GM18907 (cell line): ENCODE data around the gene CD47.

Source experiments
- ATAC-seq: cut with Tn5 transposase; IDR thresholded peaks from one replicate; pipeline ENCODE4 v1.9.1; 2021; ENCODE audit warnings: mild to moderate bottlenecking, moderate library complexity; ENCODE audit not compliant: unreplicated experiment

CD47 gene

DNA sequence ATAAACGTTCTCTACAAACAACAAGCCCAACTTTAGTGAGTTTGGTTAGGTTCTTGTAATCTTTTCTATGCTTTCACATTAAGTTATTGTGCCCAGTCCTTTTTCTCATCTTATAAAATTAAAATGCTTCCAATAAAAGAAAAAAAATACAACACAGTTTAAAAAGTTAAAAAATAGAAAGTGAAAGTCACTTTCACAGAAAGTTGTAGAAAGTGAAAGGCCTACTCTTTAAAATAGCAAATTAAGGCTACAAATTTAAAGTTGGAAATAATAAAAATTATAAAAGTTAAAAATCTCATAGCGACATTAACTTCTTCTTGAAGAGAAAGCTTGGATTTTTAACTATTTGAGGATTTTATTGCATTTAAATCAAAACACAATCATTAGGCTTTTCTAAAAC lies 35.9 kb downstream of the CD47 start:
- ATAC-seq = no peak

DNA sequence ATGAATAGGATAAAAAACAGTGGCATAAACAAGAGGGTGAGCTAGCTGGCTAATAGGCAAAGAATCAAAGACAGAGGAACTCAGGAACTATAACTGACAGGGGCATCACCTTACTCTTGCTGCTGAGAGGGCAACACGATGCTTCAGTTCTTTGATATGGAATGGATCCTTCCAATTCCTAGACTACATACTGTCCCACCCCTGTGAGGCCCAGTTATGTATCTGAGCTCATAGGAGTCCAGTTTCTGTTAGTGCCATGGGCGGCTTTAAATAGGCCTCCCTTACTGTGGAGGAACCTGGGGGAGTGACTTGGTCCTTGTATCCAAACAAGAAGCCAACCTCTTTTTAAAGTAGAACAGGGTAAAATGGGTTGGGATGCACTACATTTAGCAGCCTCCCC lies 37.3 kb downstream of the CD47 start:
- ATAC-seq = no peak

DNA sequence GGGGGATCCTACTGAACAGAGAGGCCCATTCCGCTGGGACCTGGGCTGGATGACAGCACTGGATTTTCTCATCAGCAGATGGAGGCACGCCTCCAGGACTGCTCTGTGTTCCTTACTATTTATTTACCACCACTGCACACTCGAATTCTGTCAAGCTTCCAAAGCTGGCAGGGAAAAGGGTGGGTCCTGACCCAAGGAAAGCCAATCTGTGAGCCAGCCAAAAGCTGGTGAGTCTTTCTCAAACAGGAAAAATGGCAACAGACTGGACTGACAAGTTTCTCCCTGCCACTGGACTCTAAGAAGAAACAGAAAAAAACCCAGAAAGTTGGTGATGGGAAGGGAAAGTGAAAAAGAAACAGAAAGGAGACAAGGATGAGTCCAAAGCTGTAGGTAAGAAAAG lies 37.8 kb downstream of the CD47 start:
- ATAC-seq = no peak

DNA sequence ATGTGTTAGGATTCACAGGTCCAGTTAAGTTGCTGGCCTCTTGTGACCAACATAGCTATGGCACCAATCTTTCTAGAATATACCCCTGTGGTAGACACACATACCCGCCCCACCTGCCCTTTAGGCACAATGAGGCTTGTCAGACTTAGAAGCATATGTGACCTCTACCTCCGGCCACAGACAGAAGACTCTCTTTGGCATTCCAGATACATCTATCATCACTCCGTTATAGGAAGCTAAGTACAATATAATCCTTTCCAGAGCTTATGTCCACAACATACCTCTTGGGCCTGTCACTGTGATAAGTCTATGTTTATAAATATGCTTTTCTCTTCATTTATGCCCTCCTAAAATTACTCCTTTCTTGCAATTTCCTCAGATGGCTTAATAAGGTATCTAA lies 39.8 kb downstream of the CD47 start:
- no peak for ATAC-seq

DNA sequence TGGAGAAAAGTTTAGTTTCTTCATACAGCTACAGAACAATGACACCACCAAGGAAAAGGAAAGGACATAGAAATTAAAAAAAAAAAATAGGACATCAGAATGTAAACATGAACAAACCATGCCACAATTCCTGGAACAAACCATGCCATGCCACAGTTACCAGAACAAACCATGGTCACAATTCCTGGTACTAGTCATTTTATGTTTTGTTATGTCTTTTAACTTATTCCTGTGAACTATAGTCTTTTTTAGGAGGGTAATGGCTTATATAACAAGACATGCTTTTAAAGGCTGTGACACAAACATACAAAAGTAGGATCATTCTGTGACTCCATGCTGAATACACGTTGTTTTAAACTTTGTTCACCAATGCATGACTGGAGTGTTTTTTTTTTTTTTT lies 42.8 kb downstream of the CD47 start:
- ATAC-seq = no peak

DNA sequence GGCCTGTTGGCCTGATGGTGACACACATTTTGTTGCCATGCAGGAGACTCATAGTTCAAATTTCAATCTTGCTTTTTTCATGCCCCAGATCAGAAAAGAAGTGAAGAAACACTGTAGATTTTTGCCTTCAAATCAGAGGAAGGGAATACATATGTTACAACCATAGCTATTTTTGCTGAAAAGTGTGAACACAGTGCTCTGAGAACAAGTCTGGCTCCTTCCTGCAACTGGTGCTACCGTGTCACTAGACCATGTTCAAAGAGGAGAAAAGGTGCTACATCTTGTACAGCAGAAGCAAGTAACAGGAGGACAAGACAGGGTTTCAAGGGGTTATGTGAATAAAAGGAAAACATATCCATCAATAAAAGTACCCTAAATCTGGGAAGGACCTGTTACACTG lies 44.6 kb downstream of the CD47 start:
- no peak for ATAC-seq

DNA sequence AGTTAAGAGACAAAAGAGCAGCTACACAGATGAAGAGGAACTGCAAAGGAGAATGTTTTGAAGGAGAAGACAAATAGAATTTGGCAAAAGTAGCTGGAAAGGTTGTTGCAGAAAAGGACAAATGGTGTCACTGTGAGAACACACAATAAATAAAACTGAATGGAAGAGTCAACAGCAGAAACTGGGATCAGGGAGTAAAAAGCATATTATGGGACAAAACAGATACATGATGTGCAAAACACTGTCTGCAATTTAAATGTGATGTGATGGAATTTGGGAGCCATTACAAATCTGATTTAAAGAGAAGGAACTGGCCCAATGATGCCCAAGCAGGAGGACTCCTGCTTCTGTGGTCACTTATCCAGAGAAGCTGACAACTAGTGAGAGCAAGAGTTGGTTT lies 46.1 kb downstream of the CD47 start:
- no peak for ATAC-seq

DNA sequence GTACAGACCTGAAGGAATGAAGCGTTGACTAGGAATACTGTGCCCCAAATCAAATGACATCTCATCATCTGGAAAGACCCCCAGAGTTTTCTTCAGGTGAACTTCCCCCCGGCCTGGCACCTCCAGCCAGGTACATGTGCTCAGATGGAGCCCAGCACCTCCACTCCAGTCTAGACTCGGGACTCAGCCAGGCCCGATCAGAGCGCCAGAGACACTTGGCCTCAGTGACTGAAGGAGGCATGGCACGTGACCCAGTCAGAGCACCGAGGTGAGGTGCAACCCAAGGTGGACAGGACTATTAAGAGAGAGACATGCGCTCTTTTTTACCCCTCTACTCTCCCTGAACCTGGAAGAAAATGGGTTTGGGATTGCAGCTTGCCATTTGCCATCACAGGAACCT lies 48.5 kb downstream of the CD47 start:
- no peak for ATAC-seq

DNA sequence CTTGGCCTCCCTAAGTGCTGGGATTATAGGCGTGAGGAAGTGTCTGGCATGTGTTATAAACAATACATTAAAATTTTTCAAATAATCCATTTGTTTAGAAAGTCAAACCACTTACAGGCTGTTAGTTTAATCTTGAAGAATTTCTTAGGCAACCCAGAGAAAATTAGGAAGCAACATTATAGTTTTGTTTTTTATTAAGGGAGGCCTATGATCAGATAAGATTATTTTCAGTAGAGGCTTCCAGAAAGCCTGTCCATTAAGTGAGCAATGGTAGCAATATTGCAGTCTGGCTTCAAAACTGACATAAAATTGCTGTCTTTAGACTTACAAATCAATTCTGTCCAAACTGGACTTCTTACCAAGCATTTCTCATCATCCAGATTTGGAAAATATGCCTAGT lies 49.6 kb downstream of the CD47 start:
- ATAC-seq = no peak

DNA sequence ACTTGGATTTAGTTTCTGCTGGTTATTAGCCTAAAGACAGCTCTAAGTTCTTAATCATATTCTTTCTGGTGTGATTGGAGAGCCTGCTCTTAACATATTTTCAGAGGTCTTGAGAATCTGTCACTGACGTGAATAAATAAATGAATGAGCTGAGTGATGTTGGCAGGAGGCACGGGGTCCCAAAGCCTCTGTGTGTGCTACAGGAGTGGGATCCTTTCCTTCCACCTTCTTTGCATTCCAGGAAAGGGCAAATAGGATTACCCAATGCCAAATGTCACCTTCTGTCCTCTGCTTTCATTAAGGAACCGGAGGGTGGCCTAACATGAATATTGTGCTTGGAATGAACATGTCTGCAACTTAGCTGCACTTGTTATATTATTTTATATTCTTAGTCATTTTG lies 53.1 kb downstream of the CD47 start:
- ATAC-seq = no peak

DNA sequence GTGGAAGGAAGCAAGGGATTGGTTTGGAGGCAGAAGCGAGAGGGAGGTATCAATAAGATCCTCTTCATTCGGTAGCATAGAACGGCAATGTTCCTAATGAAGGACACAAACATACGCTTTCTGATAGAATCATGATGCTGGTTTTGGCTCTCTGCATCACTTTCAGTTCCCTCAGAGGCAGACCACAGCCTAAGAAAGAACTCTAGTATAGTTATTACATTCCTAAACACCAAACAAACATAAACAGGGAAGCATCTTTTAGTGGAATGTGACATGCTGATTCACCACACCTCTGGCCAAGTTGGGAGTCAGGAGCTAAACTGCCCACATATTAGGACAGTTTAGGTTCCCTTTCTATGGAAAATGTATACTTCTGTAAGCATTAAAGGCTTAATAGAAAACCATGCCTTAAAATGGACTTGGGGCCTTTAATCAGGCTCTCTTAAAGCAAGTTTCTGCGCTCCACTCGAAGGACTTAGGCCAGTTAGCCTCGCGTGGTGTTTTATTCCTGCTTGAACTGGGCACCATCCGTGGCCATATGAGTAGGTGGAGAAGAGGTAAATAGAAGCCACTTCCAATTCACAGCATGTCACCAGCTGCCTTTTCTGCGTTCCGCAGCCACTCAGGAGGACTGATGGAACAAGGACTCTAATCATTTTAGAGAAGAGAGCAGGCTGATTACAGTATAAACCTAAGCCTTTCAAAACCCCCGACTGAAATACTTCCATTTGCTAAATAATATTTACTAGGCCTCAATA lies 53.7 kb downstream of the CD47 start:
- ATAC-seq = peak; percentile 63

DNA sequence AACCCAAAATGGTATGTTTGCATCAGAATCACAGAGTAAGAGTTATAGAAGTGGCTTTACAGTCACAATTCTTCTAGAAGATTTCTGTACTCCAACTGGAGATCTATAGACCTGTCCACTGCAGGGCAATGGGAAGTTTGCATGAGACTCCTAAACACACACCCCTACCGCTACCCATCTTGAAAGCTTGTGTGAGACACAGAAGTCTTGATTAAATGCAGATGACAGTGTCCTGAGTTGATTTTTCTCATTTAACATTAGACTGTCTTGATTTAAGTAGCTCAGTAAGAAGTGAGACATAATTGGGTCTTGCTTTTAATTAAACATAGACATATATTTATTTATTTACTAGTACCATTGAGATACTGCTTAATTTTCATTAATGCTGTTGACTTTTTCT lies 54.4 kb downstream of the CD47 start:
- no peak for ATAC-seq

DNA sequence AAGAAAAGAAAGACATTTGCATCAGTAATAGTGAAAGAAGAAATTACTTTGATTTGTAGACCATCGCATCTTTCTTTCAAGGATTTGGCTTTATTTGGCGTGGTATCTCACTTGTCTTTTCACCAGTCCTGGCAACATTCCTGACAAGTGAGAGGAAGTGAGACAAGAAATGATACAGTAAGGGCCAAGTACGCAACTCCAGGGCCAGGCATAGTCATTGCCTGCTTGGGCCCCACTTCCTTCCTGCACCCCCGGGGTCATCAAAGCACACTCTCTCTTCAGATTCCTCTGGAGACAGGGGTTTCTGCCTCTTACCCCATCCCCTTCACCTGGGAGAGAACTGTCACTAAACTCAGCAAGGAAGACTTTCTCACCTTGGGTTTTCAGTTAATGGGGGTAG lies 55.1 kb downstream of the CD47 start:
- ATAC-seq = no peak

DNA sequence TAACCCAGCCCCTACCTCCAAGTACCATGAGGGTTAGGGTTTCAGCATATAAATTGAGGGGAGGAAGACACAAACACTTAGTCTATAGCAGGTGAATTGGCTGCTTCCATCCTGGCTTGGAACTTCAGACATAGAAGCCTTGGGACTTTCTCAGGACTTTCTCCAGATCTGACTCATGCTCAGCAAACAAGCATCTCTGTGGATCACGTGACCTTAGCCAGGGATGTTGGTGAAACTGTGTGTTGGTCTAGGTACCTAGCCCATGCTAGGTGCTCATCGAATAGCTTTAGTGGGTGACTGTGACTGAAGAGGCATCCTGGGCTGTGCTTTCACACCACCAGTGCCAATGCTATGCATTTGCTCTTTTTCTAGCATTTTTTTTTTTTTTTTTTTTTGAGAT lies 58.9 kb downstream of the CD47 start:
- ATAC-seq = no peak

DNA sequence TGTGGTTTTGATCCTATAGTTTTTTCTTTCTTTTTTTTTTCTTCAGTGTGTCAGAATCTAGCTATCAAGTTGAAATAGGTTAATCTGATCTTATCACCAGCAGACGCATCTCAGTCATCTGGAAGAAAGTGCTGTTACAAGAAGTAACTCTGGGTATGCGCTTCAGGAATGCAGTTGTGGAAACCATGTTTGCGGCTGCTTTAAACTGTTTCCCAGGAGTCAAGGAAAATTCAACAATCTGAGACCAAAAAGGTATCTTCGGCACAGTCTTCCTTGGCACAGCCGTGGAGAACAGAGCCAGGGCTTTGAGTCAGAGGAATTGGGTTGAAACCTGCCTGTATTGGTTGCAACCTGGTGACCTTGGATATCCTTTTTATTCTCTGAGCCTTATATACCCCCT lies 59.9 kb downstream of the CD47 start:
- ATAC-seq = no peak

DNA sequence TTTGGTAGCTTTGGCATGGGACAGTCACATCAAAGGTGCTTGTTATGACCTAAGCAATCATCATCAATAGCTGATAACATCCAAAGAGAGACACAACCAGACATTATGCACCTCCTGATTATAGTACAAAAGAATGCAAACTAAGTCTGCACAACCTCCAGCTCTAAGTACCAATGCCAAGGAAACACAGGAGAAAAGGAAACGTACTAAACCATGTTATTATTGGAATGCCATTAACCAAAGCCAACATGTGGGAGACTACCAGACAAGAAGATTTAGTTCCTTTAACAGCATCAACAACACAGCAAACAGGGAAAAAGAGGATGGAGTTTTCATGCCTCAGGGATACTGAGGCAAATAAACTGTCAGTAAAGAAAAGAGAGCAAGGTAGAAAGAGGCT lies 61.4 kb downstream of the CD47 start:
- no peak for ATAC-seq

DNA sequence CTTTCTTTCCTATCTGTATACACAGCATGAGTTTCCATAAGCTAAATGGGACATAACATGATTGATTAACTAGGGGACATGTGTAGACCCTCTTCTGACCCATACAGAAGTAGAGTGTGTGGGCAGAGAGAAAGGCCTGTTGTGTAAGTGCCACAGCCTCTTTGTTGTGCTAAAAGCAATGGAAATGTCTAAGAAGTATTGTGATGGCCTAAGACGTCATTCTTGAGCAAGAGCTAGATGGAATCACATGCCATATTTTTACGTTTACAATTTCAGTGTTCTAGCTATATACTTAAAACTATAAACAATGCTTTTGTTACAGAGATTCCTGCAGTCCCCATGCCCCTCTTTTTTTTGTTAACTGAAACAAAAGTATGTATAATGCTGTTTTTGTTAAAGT lies 61.9 kb downstream of the CD47 start:
- no peak for ATAC-seq

DNA sequence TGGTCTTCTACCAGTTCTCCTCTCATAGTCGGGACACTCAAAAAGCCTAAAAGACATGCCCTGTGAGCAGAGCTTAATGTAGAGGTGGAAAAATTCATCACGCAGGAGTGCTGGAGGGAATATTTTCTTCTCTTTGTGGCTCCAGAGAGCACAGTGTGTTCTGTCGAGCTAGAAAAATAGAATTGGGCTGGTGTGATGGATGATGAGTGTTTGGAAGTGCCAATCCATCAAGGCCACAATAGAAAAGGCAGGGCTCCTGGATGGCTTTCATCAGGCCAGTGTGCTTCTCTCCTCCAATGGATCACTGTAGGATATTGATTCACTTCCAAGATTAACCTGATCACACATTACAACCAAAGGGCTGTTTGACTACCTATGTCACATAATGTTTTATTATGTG lies 65.7 kb downstream of the CD47 start:
- no peak for ATAC-seq

DNA sequence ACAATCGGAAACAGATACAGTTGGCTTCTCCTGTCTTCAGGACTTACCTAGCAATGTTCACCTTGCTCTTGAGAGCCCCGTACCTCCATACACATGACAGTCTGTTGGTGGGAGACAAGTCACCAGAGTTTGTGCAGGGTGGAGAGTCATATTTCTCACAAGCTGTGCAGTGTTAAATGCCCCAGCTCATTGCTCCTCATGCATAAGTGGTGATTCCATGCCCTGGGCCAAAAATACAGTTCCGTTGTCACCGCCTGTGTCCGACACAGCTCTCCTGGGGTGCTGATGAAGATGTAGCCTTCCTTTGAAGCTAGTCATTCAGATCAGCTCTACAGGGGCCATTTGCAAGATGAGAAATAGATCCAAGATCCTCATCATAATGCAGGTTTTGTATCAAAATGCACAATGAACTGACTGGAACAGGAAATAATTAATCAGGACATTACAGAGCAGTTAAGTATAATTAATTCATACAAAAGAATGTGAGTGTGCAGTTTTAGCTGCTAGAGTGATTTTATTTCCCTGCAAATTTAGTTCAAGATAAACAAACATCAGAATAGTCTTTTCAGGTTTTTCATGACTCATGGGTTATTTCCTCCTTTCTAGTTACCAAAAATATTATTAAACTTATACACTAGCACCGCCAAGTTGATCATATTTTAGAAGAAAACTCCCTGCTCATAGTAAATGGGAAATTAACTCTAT lies 66.5 kb downstream of the CD47 start:
- ATAC-seq = no peak

DNA sequence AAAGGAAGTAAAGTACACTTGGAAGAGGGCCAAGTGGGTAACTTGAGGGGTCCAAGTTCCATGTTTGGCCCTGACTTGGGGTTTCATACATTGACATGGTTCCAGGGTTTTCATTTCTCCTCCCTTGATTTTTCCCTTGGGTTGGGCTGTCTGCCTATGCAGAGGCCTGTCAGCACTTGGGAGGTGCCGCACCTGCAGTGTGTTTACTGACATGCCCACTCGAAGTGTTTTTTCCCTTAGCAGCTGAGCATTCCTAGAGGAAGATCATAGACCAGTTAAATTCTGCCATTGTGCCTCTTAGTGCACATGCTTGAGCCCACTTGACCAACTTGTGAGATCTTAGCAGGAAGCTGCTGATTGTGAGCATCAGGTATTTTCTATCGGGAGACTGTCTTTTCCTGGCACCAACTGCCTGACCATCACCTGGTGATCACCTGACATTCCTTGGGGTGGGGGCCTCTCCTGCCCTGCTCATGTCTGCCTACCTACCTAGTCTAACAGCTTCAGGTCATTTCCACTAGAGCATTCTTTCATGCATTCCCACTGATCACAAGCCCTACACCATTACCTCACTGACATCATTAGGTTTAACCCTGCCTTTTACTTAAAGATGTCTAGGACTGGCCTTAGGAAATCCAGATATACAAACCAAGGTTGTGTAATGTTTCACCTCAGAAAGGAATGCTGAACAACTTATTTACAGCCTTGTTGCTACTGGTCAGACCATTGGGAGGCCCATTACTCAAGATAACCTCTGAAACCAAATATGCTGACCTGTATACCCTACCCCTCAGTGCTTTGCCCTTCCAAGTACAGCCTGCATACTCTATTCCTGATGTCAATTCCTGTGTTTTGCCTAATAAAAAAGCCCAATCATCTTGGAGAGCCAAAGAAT lies 68.3 kb downstream of the CD47 start:
- no peak for ATAC-seq

DNA sequence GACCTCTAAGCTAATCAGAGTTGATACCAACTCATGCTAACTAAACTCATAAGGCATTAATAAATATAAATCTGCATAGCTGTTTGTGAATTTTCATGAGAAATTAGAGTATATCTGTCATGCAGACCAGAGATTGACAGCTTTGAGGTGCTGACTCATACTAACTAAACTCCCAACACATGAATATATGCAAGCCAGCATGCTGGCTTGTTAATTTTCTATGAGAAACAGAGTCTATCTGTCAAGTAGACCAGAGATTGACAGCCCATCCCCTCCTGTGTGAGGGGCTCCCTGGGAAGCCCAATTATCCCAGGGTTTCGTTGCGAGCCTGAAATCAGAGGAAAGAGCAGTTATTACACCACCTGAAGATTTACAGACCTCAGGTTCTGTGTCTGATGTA lies 69.3 kb downstream of the CD47 start:
- no peak for ATAC-seq

DNA sequence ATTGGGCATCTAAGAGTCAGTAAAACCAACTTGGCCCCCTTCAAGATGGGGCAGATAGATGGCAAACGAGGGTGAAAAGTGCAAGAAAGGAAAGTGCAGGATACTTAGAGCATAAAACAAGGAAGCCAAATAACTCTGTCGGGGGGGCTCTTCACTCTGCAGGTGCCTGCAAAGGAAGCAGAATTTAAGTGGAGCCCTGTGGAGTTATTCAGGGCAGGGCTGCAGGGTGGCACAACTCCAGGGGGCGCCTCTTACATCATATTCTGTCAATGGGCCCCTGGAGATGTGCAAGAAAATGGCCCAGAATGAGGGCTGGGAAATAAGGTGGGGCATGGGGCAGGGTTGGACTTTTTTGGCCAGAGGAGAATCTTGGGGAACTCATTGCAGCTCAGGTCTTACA lies 69.7 kb downstream of the CD47 start:
- ATAC-seq = no peak
